Measurements from ENCODE around the gene MUC12.

DNA sequence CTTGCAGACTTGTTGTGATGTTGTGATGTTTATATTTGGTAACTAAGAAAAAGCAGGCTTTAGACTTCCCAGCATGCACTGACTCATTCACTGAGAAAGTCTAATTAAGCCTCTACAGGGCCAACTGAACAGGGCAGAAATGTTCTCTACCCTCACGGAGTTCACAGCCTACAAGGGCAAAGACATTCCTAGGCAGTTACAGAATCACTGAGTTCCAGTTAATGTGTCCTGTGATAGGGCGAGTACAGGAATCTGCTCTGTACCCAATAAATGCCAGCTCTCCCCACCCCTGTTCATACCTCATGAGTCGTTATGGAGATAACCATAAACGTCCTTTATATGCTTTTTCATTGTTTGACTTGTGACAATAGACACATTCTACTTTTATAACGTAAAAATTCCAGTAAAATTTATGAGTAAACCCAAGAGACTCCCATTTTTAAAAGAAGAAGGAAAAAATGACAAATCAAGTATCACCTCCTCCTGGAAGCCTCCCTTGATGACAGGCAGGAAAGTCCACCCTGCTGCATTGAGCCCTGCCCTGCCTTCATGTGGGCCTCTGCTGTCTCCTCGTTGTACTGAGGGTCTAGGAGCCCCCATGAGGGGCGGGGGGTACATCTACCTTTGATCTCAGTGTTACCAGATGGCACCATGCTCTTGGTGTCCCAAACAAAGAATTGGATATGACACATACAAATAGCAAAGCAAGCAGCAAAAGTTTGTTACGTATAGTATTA, 14.3 kb downstream of the MUC12 start:
- TF ChIP-seq, protein P1, sequence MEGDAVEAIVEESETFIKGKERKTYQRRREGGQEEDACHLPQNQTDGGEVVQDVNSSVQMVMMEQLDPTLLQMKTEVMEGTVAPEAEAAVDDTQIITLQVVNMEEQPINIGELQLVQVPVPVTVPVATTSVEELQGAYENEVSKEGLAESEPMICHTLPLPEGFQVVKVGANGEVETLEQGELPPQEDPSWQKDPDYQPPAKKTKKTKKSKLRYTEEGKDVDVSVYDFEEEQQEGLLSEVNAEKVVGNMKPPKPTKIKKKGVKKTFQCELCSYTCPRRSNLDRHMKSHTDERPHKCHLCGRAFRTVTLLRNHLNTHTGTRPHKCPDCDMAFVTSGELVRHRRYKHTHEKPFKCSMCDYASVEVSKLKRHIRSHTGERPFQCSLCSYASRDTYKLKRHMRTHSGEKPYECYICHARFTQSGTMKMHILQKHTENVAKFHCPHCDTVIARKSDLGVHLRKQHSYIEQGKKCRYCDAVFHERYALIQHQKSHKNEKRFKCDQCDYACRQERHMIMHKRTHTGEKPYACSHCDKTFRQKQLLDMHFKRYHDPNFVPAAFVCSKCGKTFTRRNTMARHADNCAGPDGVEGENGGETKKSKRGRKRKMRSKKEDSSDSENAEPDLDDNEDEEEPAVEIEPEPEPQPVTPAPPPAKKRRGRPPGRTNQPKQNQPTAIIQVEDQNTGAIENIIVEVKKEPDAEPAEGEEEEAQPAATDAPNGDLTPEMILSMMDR (IDR thresholded peaks at IDR 0.05), result no peak
- TF ChIP-seq POLR2A (IDR thresholded peaks at IDR 0.05), result no peak

Data from heart left ventricle (tissue), 13 donors.